CD4-positive, alpha-beta T cell treated with Interleukin-17A for 4 hours (primary cell): ENCODE measurements around the gene MORN5.
A peak's percentile ranks its signal among the peaks of the same experiment; 100 is the strongest.

ENCODE experiments used
- DNase-seq: peaks from one replicate; pipeline ENCODE4 v3.0.0-alpha.2; 2020; ENCODE audit warnings: mixed read lengths

MORN5 gene

DNA sequence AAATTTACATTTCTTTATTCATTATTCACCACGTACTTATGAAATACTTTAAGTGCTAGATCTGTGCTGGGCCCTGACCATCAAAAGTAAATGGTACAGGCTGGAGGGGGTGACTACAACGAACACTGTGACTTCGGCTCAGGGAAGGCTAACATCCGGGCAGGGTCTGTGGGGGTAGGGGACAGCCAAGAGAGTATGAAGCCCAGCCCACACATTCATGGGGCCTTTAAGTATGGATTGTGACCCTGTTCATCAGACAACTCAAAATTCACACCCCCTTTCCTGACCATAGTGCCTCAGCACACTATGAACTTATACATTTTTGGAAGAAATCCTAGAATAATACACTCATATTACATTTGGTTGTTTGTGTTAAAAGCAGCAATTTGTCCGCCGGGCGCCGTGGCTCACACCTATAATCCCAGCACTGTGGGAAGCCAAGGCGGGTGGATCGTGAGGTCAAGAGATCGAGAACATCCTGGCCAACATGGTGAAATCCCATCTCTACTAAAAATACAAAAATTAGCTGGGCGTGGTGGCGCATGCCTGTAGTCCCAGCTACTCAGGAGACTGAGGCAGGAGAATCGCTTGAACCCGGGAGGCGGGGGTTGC lies 33.3 kb downstream of the MORN5 start:
- DNase-seq: no peak

DNA sequence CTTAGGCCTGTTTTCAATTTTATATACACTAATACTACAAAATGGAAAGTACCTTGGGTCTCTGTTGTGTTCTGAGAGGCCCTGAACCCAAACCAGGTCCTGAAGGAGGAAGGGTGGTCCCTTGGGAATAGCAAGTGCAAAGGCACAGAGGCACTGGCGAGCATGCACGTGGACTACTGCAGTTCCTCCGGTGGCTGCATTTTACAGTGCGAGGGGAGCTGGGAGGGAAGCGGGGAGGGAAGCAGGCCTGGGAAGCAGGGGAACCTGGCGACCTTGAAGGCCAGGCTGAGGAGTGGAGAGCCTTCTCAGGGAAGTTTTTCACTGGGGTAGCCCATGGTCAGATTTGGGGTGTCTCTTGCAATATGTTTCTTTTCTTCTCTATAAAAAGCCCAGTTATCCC lies 33.9 kb downstream of the MORN5 start:
- no peak for DNase-seq

DNA sequence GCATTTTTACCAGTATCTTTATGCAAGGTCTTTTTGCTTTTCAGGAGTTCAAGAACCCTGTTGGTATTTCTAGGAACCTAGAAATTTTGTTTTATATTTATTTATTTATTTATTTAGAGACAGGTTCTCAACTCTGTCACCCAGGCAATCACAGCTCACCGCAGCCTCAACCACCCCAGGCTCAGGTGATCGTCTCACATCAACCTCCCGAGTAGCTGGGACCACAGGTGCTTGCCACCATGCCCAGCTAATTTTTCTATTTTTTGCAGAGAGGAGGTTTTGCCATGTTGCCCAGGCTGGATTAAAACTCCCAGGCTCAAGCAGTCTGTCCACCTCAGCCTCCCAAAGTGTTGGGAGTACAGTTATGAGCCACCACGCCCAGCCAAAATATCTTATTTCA lies 36.2 kb downstream of the MORN5 start:
- DNase-seq: no peak

DNA sequence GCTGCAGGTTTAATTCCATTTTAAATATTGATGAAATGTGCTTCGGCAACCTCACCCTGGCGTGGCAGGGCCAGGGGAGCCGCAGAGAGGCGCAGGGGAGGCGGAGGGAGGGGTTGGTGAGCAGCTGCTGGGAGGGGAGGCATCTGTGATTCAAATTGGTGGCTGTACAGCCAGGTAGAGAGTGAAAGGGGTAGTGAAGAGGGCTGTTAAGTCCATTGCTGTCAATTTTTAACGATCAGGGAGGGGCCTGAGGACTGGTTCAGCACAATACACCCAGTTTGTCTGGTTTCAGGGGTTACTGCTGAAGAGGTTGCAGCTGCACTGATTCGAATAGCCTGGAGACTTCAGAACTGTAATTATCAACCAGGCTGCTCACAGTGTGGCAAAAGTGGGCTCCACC lies 37.7 kb downstream of the MORN5 start:
- DNase-seq: no peak

DNA sequence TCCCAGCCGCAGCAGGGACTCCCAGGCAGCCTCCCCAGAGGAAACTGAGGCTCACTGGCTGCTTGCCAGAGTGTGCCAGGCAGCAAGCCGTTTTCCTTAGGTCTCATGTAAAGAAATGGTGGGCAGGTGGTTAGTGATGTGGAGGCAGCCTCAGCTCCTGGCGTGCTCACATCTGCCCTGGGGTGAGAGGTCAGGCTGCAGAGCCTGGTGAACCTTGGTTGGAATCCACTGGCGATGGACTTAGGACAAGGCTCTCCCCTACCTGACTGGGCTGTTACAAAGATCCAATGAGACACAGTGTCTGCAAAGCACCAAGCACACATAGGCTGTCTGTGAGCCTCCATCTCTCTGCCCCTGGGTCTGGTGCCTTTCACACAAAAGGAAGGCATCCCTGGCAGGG lies 38.2 kb downstream of the MORN5 start:
- no peak for DNase-seq

DNA sequence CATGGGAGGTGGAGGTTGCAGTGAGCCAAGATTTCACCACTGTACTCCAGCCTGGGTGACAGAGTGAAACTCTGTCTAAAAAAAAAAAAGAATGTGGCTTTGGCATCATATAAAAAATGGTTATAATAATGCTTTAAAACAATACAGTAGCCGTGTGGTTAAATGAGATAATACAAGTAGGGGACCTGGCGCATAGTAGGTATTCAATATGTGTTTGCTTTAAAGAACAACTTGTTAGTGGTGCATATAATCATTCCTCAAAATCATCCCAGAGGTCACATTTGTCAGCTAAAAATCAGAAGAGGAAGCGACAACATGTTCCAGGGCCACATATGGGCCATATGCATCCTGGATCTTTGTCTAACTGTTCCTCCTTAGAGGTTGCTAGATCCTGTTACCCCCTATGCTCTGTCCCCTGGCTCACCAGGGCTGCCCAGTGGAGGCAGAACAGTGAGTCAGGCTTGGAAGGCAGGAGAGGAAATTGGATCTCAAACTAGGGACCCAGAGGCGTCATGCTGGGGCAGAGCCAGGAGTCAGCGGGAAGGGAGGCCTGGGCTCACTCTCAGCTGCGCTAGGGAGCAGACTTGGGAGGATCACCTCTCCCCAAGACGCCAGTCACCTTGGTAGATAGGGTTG lies 41.4 kb downstream of the MORN5 start:
- no peak for DNase-seq

DNA sequence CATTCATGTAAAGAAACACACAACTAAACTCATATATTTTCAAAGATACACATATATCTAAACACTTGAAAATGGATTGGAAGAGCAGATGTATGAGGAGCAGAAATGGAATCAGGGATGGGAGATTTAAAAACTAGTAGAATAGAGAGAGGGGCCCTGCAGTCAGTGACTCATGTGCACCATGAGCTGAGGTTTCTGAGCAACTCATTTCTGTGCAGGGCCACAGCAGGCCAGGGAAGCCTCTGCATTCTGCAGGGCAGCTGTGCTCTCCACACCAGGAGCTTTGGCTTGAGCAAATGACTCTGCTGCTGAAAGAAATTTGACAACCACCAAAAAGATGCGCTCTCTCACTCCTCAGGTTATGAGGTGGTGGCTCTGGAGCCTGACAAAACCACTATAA lies 41.9 kb downstream of the MORN5 start:
- no peak for DNase-seq

DNA sequence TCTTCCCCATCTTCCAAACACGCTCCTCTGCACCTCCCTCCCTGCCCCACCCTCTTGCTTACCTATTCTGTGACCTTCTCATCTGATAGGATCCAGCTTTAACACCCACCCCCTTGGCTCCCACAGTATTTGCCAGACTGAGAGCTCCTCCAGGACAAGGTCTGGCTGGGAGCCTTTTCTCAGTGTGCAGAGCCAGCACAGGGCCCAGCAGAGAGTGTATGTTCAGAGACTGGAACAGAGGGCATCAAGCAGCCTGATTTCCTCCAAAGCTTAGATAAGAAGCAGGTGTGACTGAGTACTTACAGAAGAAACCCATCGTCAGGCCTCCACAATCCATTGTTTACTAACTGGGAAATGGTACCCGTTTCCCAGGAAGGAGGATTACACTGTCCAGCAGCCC lies 42.4 kb downstream of the MORN5 start:
- DNase-seq: no peak

DNA sequence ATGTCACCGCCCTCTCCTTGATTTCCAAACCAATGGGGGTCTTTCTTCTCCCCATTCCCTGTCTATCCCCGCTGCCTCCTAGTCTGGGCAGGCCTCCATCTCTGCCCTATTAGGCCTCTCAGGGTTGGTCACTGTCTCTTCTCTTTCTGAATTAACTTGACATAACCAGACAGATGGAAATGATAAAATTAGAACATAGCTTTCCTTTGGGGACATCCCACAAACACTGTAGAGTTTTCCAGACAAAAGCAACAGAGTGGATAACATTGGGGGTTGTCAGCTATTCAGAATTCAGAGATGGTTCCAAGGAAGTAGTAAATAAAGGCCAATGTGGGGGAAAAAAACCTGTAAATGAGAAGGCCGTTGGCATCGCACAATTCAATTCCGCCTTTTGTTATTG lies 44.3 kb downstream of the MORN5 start:
- no peak for DNase-seq

DNA sequence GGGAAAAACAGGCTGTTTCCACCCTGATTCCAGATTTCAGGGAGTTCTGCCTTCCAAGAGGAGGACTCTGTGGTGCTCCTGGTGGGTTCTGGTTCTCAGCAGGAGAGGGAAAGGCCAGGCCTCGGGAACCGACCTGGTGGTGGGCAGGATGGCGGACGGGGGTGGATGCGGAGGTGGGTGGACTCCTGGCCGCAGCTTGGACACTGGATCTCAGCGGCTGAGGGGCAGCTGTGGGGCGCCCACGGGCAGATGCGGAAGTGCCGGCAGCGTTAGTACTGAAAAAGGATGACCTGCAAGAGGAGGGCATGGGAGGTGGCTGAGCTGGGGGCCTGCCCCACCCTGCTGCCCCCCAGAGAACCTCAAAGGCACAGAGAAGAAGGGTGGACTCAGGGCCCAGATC lies 44.8 kb downstream of the MORN5 start:
- DNase-seq: no peak

DNA sequence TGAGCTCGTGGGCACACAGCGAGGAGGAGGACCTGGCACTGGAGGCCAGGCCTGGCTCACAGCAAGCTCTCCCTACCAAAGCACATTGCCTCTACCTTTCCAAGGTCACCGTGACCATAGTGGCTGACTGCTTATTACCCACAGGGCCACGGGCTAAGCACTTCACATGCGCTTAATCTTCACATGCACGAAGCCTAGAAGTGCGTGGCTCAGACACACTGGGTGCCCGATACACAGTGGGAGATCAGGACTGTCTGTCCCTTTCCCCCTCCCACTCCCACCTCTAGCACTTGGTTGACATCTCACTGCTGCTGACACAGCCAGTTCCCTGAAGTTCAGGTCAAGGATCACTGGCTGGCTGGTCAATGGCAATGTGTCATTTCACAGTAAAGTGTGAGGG lies 45.5 kb downstream of the MORN5 start:
- no peak for DNase-seq

DNA sequence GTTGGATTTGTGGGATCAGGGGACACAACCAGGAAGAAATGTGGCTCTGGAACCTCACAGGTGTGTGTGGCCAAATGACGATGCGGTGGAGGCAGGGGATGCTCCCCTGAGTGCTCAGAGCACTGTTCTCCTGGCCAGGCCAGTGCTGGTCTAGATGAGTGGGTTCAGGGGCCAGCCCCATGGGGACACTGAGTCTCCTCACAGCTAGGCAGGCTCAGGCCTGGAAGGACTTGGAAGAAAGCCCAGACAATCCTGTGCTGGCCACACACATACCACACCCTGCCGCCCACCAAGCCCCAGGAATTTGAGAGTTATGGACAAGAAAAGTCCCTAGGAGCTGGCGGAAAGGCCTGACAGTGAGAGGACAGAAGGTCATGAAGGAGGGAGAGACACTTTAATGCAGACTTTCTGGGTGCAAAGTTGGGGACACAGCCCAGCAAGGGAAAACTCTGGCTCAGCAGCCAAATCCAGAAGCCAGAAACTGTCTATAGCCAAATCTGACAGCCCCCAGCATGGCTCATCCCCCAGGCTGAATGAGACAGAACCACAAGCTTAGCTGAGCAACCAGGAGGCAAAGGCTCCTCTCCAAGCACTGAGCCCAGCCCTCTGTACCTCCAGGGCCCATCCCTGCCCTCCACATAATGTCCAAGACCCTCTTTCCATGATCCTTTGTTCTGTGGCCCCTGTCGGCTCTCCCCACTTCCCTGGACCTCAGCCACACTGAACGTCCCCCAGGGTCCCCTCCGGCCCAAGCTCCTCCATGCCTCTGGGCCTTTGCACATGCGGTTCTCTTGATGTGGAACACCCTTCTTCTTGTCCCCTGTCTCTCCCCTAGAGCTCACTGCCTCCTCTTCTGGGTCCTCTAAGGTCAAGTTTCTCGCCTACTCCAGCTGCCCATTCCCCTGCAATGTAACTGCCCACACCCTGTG lies 46.7 kb downstream of the MORN5 start:
- no peak for DNase-seq

DNA sequence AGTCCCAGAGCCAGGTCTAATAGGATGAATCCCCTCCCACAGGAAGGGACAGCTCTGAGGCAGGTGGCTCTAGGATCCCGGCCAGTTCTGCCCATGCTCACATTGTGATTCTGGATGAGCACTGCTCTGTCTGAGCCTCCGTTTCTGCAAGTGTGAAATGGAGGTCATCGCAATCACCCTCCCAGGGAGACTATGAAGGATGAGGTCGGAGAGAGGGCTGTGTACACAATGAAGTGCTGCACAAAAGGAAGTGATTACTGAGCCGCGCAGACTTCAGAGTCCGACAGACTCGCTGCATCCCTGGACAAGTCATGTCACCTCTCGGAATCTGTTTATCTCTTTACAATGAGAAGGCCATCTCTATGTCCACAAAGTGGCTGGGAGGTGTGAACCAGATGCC lies 47.4 kb downstream of the MORN5 start:
- DNase-seq: no peak

DNA sequence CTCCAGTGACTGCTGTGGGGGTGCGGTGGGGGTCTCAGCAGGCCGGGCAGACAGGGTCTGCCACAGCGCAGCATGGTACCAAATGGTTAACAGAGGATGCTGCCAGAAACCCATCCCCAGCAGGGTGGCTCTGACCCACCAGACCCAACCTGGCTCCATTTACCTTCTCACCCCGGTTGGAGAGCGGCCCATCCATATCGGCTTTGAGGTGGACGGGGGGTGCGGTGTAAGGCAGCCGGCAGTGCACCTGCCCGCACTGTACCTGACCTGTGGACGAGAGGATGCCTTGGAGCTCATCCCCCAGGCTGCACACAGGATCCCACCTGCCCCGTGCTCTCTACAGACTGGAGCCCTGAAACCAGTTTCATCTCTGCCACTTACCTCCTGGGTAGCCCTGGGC lies 49.7 kb downstream of the MORN5 start:
- DNase-seq: no peak

DNA sequence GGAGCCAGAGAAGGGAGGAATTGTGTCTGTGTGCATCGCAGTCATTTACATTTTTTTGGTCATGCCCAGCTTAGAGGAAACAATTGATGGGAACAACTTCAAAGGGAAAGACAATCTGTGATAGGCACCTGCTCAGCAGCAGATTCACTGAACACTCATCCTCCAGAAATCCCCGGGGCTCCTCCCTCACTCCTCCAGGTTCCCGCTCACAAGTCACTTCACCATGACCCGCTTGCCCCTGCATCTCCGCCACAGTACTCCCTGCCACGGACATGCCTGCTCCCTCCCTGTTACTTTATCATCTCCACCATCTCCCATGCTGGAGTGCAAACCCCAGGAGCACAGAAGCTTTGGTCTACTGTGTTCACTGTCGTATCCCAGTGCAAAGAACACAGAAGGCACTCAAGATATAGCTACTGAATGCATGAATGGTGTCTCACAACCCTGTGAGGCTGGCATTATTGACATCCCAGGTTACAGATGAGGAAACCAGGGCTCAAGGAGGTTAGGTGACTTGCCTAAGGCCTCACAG lies 52.8 kb downstream of the MORN5 start:
- no peak for DNase-seq

DNA sequence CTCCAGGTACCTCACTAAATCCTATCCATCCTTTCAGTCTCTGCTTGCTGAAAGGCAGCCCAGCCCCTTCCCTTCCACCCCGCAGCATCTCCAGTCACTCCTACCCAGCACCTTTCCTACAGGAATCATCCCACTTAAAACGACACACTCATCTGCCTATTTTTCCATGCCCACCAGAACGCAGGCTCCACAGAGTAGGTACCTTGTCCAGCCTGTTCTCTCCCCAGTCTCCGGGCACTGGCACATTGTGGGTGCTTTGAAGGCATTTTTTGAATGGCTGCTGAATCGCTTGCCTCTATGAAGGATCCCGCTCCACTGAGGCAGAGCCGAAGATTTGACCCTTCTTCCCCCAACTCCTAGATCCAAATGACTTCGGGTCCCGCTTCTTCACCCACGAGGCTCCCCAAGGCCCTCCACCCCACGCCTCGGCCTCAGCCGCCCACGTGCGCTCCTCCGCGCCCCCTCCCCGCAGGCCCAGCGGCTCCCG lies 53.4 kb downstream of the MORN5 start:
- DNase-seq: no peak

DNA sequence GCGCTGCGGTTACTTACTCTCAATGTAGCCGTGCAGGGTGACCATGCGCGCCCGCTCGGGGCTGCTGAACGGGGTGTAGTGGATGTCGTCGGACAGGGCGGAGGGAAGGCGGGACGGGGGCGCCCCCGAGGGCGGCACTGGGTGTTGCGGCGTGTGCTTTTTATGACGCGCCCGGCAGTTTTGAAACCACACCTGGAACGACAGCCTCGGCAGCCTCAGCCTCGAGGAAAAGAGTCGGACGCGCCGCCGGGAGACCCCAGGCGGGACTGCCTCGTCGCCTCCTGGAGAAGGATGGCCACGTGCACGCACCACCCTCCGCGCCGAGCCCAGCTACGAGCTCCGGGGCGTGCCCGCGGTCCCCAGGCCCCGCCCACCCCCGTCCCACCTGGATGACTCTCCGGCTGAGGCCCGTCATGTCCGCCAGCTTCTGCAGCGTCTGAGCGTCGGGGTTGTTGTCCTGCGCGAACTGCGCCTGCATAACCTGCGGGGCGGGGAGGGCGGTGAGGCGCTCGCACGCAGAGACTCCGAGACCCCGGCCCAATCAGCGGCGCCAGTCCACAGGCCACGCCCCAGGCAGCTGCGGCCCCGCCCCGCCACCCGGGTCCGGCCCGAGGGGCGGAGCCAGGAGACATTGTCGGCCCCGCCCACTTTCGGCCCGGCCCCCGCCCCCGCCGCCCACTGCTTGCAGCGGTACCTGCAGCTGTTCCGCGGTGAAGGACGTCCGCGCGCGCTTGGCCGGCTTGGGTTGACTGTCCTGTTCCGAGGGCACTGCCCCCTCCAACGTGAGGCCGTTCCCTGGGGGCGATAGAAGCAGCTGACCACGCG lies 54.1 kb downstream of the MORN5 start:
- peak; percentile 64 for DNase-seq

DNA sequence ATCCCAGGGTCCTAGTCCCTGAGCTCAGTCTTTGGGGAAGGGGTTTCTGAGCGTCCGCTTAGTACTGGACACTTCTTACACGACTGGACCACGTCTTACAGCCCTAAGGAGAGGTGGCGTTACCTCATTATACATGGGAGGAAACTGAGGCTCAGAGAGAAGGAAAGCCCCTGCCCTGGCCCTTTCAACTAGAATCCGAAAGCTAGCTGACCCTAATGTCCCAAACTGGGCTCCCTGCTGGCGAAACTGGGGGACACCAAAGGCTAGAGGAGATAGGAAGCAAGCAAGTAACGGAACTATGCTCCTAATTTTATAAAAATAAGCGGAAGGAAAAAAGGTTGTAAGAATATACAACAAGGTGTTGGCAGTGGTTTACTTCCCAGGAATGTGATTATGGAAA lies 54.8 kb downstream of the MORN5 start:
- no peak for DNase-seq

DNA sequence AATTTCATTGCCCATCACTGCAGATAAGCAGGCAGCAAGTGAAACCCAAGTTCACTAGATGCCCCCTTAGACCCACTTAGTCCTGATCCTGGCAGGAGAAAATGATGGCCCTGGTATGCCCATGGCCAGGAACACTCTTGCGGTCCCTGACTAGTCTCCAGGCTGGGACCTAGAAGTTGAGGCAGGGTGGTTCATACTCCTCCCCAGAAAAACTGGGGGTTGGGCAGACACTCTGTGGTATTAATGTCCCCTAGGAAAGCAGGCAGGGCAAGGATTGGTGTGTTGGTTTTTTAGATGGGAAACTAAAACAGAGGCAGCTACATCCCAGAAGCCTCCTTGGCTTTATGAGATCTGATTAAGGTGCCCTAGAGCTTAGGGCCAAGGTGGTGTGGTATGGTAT lies 56.0 kb downstream of the MORN5 start:
- no peak for DNase-seq

DNA sequence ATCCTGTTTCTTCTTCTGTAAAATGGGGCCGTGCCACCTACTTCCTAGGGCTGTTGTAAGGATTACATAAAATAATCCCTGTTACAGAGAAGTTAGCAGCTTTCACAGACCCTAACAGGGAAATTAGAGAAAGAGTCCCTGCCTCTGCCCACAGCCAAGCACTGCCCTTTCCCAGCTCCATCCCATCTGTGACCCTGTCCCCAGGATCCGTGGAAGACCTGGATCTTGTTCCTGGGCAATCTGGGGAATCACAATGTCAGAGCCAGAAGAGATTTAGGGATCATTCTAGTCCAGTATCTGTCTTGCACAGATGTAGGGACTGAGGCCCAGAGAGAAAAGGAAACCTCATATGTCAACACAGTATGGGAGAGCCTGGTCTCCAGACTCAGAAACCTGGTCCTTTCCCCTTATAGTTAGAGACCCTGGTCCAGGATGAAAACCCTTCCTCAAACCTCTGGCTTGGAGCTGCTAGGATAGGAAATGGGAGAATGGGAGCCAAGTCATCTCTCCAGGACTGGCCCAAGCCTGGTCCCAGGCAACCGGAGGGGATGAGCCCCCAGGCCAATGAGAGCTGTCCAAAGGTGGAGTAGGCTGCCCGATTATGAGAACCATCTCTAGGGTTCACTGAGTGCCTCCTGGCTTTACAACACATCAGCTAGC lies 56.6 kb downstream of the MORN5 start:
- DNase-seq: no peak

DNA sequence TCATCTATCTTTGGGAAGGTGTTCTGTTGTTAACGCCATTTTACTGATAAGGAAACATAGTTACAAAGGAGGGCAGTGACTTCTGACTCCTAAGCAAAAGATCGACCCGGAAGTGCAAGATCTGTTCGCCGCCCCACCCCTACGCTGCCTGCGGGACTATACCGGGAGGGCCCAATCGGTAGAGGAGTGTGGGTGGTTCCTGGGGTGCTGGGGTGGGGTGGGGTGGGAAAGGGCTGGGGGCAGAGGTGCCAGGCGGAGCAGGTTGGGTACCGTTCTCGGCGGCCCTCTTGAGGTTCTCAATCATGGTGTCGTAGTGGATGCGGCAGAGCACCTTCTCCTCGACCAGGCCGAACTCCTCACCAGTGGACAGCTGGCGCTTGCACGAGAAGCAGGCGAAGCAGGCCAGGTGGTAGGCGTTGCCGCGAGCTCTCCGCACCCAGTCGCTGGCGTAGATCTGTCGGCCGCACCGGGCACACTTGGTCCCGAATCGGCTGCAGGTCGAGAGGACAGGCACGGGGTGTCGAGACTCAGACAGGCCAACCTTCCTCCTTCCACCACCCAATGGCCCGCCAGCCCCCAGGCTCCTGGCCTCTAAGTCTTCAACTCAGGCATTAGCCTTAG lies 57.2 kb downstream of the MORN5 start:
- DNase-seq: no peak

DNA sequence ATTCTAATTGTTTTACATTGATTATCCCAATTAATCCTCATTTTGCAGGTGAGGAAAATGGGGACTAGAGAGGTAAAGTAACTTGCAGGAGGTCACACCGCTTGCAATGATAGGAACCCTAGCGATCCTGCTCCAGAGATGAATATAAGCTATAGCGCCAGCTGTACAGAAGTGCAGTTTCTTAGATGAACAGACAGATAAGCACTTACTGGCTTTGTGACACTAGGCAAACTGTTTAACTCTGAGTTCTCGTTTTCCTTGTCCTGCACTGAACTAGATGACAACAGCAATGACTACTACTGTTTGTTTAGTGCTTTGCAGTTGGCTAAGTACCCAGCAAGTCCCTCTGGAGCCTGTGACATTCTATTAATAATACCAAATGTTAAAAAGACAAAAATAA lies 57.9 kb downstream of the MORN5 start:
- DNase-seq: no peak
